Tibial artery (tissue), 4 donors: ENCODE results near the gene FAM120C.

Source experiments
- DNase-seq, 2 donors: peaks; one replicate each; pipeline ENCODE4 v3.0.0-alpha.2; 2019
- H3K27ac ChIP-seq, 2 donors: fragments of 200-600 bp; sonication (generic) in 1 of 2; 1 replicate in 1 of 2; 2 replicates in 1 of 2; pipeline ENCODE4 v1.5.1; 2018 to 2019; ENCODE audit warnings: mild to moderate bottlenecking in 1 of 2
- H3K27me3 ChIP-seq, 2 donors: fragments of 200-600 bp; sonication (generic) in 1 of 2; one replicate each; pipeline versions ENCODE4 v1.5.1 to v1.6.0; 2016 to 2019
- H3K36me3 ChIP-seq, 3 donors: fragments of 200-600 bp; sonication (generic) in 2 of 3; one replicate each; pipeline ENCODE4 v1.5.1; 2016 to 2019; ENCODE audit warnings: mild to moderate bottlenecking in 2 of 3
- H3K4me1 ChIP-seq, 4 donors: fragments of 200-600 bp; sonication (generic) in 2 of 4; 1 replicate in 3 of 4; 2 replicates in 1 of 4; pipeline ENCODE4 v1.5.1; 2016 to 2019
- H3K4me3 ChIP-seq, 2 donors: fragments of 200-600 bp; sonication (generic) in 1 of 2; 1 replicate in 1 of 2; 2 replicates in 1 of 2; pipeline ENCODE4 v1.5.1; 2018 to 2019; ENCODE audit warnings: mild to moderate bottlenecking in 2 of 2
- H3K9me3 ChIP-seq, 3 donors: fragments of 200-600 bp; sonication (generic) in 1 of 3; one replicate each; pipeline ENCODE4 v1.5.1; 2016 to 2019
- CTCF ChIP-seq, 2 experiments: fragments of 200-600 bp in 1 of 2; fragments of 450-650 bp in 1 of 2; IDR thresholded peaks; one replicate each; pipeline ENCODE4 v1.5.1; 2017 to 2019; ENCODE audit warnings: antibody characterized with exemption in 2 of 2, mild to moderate bottlenecking in 1 of 2, moderate library complexity in 1 of 2
- intact Hi-C: fragments of 100-400 bp; cut with DNase I; formaldehyde crosslinking; loops from one replicate; pipeline ENCODE4 v1.15.0; 2023; ENCODE audit warnings: low total_unique reads

The FAM120C gene

GRCh38 chrX:54029529-54030143 lies 153.4 kb downstream of the FAM120C start:
- H3K9me3 ChIP-seq = no peaks in the 10 kb centered on the region
- H3K27ac ChIP-seq = no peak overlapping the region
- H3K27me3 ChIP-seq = no peaks in the 10 kb centered on the region
- H3K4me1 ChIP-seq = peaks cover 0 to 3% (median 0%) of the 10 kb centered on the region in 4 donors
- peaks cover 15 to 38% (median 28%) of the 10 kb centered on the region in 3 donors for H3K36me3 ChIP-seq
- DNase-seq = no peak
- TF ChIP-seq CTCF (IDR thresholded peaks at IDR 0.05) = no peak
- no peak overlapping the region for H3K4me3 ChIP-seq
- intact Hi-C loops = no loop called here

DNA sequence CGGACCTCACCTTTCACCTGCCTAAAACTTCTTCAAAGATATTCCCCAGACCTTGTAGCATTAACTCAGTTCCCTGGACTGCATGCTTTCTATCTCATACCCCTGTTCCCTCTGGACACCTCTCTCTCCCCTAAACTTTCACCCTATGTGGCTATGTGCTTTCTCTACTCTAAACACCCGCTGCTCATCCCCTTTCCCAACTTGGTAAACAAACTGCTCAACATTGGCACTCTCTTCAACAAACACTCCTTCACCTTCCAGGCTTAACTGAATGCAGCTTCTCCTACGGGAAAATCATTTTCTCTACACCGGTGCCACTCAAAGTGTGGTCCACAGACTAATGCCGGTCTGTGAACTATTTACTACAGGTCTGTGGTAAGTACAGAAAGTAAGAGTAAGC lies 158.7 kb downstream of the FAM120C start:
- no peaks in the 10 kb centered on the region for H3K9me3 ChIP-seq
- H3K4me3 ChIP-seq = no peak overlapping the region
- no peak for TF ChIP-seq CTCF (IDR thresholded peaks at IDR 0.05)
- H3K27me3 ChIP-seq = no peaks in the 10 kb centered on the region
- no peak for DNase-seq
- peaks cover 0 to 29% (median 21%) of the 10 kb centered on the region in 3 donors for H3K36me3 ChIP-seq
- intact Hi-C loops = no loop called here
- peaks cover 0 to 2% (median 0%) of the 10 kb centered on the region in 4 donors for H3K4me1 ChIP-seq
- H3K27ac ChIP-seq = no peak overlapping the region
